Fibroblast of peridontal ligament (primary cell): ENCODE results near the gene LRRC61.

ENCODE experiments used
- DNase-seq: peaks from one replicate; pipeline ENCODE4 v3.0.0-alpha.2; 2010; ENCODE audit errors: extremely low read depth

Gene LRRC61

GRCh38 chr7:150355666-150356059, 32.5 kb downstream of the LRRC61 start:
- no peak for DNase-seq

GRCh38 chr7:150356265-150356897, 33.2 kb downstream of the LRRC61 start:
- peak; percentile 60 for DNase-seq

GRCh38 chr7:150357270-150357669, 34.1 kb downstream of the LRRC61 start:
- DNase-seq, result no peak

GRCh38 chr7:150357771-150358427, 34.7 kb downstream of the LRRC61 start:
- DNase-seq, result no peak

GRCh38 chr7:150358433-150358832, 35.3 kb downstream of the LRRC61 start:
- no peak for DNase-seq

GRCh38 chr7:150358988-150359621, 36.0 kb downstream of the LRRC61 start:
- no peak for DNase-seq

- no peak for DNase-seq
These were observed 36.6 kb downstream of the LRRC61 start for GRCh38 chr7:150359622-150360362.

GRCh38 chr7:150360363-150361058, 37.4 kb downstream of the LRRC61 start:
- DNase-seq, result no peak

GRCh38 chr7:150361402-150361801, 38.2 kb downstream of the LRRC61 start:
- DNase-seq, result no peak

GRCh38 chr7:150361807-150362621, 38.9 kb downstream of the LRRC61 start:
- DNase-seq, result no peak

- no peak for DNase-seq
These were observed 40.2 kb downstream of the LRRC61 start for GRCh38 chr7:150363370-150363769.

GRCh38 chr7:150363872-150364271, 40.7 kb downstream of the LRRC61 start:
- no peak for DNase-seq

GRCh38 chr7:150365194-150365593, 42.0 kb downstream of the LRRC61 start:
- no peak for DNase-seq

- DNase-seq, result no peak
These were observed 42.7 kb downstream of the LRRC61 start for GRCh38 chr7:150365673-150366398.

GRCh38 chr7:150367677-150368095, 44.5 kb downstream of the LRRC61 start:
- no peak for DNase-seq

- DNase-seq, result peak; percentile 73
These were observed 45.1 kb downstream of the LRRC61 start, which contains the start of gene REPIN1 for GRCh38 chr7:150368096-150368883. Gene REPIN1, plus strand, starts transcription at chr7:150368822. Its CDS starts 890 bp downstream, at chr7:150369712.

GRCh38 chr7:150368884-150369747, 46.0 kb downstream of the LRRC61 start:
- DNase-seq, result peak; percentile 54

GRCh38 chr7:150369748-150370501, 46.8 kb downstream of the LRRC61 start:
- no peak for DNase-seq
